Muscle layer of duodenum (tissue), 2 donors: ENCODE results near the gene ATF7.

Source experiments
- H3K27ac ChIP-seq: one replicate; pipeline ENCODE4 v1.7.0; 2013; ENCODE audit warnings: mild to moderate bottlenecking, low read length
- H3K27me3 ChIP-seq: one replicate; pipeline ENCODE4 v1.7.0; 2013; ENCODE audit warnings: low read depth, mild to moderate bottlenecking, control low read depth, low read length
- H3K36me3 ChIP-seq, 2 donors: one replicate each; pipeline ENCODE4 v1.7.0; 2013; ENCODE audit warnings: low read length in 2 of 2, control low read depth in 1 of 2, mild to moderate bottlenecking in 1 of 2; ENCODE audit not compliant: insufficient read depth in 2 of 2, control insufficient read depth in 1 of 2
- H3K4me1 ChIP-seq, 2 donors: one replicate each; pipeline ENCODE4 v1.7.0; 2013; ENCODE audit warnings: low read length in 2 of 2, mild to moderate bottlenecking in 2 of 2, control low read depth in 1 of 2, moderate library complexity in 1 of 2; ENCODE audit not compliant: insufficient read depth in 2 of 2, control insufficient read depth in 1 of 2
- H3K4me3 ChIP-seq, 2 donors: one replicate each; pipeline ENCODE4 v1.7.0; 2013; ENCODE audit warnings: low read length in 2 of 2, low read depth in 1 of 2, mild to moderate bottlenecking in 1 of 2
- H3K9me3 ChIP-seq, 2 donors: one replicate each; pipeline ENCODE4 v1.7.0; 2013; ENCODE audit warnings: low read length in 2 of 2, control low read depth in 1 of 2, mild to moderate bottlenecking in 1 of 2; ENCODE audit not compliant: control insufficient read depth in 1 of 2
- donor health status: healthy.

Gene ATF7

GRCh38 chr12:53594897-53595615 is 31.1 kb downstream of the ATF7 start:
- Histone ChIP-seq H3K4me3 (no peak overlapping the region), H3K9me3 (no peaks in the 10 kb centered on the region), H3K27ac (no peak overlapping the region), H3K36me3 (peaks cover 0 to 5% of the 10 kb centered on the region in 2 donors), H3K4me1 (peaks cover 38 to 63% of the 10 kb centered on the region in 2 donors), H3K27me3 (no peaks in the 10 kb centered on the region)

GRCh38 chr12:53593707-53594106 is 32.5 kb downstream of the ATF7 start:
- no peak overlapping the region for H3K27ac ChIP-seq
- no peak overlapping the region for H3K4me3 ChIP-seq
- no peaks in the 10 kb centered on the region for H3K27me3 ChIP-seq
- H3K9me3 ChIP-seq, result no peaks in the 10 kb centered on the region
- peaks cover 38 to 63% of the 10 kb centered on the region in 2 donors for H3K4me1 ChIP-seq
- peaks cover 0 to 5% of the 10 kb centered on the region in 2 donors for H3K36me3 ChIP-seq

- no peaks in the 10 kb centered on the region for H3K27me3 ChIP-seq
- H3K9me3 ChIP-seq, result no peaks in the 10 kb centered on the region
- no peak overlapping the region for H3K27ac ChIP-seq
- H3K4me3 ChIP-seq, result no peak overlapping the region
- H3K4me1 ChIP-seq, result peaks cover 33 to 63% of the 10 kb centered on the region in 2 donors
- H3K36me3 ChIP-seq, result peaks cover 0 to 1% of the 10 kb centered on the region in 2 donors
Measured at GRCh38 chr12:53593031-53593430, 33.2 kb downstream of the ATF7 start.

DNA sequence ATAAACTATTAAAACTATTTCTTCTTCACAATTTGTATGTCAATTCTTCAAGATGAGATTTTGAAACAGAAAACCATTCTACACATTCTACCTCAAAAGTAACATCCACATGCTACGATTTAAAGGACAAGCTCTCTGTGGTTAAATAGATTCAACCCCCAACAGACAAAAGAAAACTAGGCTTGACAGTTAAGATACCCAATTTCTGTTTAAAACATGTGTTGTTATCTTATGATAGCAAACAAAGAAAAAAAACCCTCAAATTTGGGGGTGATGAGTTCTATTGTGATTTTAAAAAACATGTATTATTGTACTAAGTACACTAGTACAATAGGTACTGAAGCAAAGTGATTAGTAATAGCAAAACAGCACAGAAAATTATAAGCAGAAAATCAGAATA is 33.8 kb downstream of the ATF7 start:
- no peaks in the 10 kb centered on the region for H3K9me3 ChIP-seq
- H3K27ac ChIP-seq, result no peak overlapping the region
- H3K4me3 ChIP-seq, result no peak overlapping the region
- H3K27me3 ChIP-seq, result no peaks in the 10 kb centered on the region
- peaks cover 31 to 58% of the 10 kb centered on the region in 2 donors for H3K4me1 ChIP-seq
- H3K36me3 ChIP-seq, result no peaks in the 10 kb centered on the region

DNA sequence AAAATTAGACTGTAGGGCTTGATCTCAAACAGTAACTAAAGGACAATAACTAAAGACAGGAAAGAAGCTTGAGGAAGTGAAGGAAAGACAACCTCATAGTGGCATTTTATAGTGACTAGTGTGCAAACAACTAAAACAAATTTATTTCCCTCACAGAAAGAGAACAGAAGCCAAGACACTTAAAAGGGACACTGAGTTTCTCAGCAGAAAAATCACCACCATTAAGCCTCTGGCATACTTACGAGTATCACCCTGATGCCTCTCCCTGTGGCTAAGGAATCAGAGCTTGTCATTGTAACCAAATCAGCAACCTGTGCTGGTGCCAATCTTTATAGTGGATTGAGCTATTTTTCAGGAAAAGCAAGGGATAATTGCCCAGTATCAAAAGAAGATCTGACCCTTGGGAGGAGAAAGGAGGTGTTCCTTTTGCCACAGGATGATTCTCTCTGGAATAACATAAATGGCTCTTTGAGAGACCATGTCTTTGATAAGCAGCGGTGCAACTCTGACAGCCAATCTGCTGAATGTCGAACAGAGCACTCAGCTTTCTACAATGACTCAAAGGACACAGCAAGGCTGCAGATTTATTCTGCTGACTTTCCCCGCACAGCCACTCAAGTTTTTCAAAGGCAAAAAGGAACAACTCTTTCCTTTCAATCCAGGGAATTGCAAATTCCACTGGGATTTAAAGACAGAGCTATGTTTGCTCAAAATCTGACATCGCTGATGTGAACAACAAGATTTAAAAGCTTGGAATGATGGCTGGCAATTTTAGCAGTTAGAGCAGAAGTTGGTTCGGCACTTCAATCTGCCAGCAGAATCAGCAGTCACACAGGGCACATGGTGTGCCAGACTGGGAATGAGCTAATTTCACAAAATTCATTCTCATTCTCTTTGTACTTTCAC is 34.6 kb downstream of the ATF7 start:
- Histone ChIP-seq H3K36me3 (no peaks in the 10 kb centered on the region), H3K9me3 (no peaks in the 10 kb centered on the region), H3K27ac (peak overlapping the region; percentile 22), H3K4me3 (no peak overlapping the region), H3K4me1 (peaks cover 27 to 49% of the 10 kb centered on the region in 2 donors), H3K27me3 (no peaks in the 10 kb centered on the region)

DNA sequence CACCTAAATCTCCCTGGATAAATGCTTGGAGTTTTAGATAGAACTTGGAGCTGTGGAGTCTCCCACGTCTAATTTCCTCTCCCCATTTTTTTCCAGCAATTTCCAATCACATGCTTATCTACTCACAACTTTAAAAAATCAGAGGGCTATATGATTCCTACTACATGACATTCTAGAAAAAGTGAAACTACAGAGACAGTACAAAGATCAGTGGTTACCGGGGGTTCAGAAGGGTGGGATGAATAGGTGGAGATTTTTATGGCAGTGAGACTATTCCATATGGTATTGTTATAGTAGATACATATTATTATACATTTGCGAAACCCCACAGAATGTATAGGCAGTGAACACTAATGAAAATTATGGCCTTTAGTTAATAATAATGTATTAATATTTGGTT is 35.5 kb downstream of the ATF7 start:
- no peak overlapping the region for H3K27ac ChIP-seq

GRCh38 chr12:53589915-53590314 is 36.3 kb downstream of the ATF7 start:
- no peak overlapping the region for H3K27ac ChIP-seq

More for the DNA sequence above, 35.5 kb downstream of the ATF7 start:
- peaks cover 23 to 48% of the 10 kb centered on the region in 2 donors for H3K4me1 ChIP-seq
- H3K9me3 ChIP-seq, result no peaks in the 10 kb centered on the region
- H3K36me3 ChIP-seq, result no peaks in the 10 kb centered on the region
- no peaks in the 10 kb centered on the region for H3K27me3 ChIP-seq
- H3K4me3 ChIP-seq, result no peak overlapping the region

GRCh38 chr12:53589423-53589822 is 36.8 kb downstream of the ATF7 start:
- H3K27me3 ChIP-seq, result no peaks in the 10 kb centered on the region
- H3K27ac ChIP-seq, result no peak overlapping the region
- peaks cover 19 to 40% of the 10 kb centered on the region in 2 donors for H3K4me1 ChIP-seq
- H3K4me3 ChIP-seq, result no peak overlapping the region
- no peaks in the 10 kb centered on the region for H3K36me3 ChIP-seq
- H3K9me3 ChIP-seq, result no peaks in the 10 kb centered on the region

More at GRCh38 chr12:53589915-53590314, 36.3 kb downstream of the ATF7 start:
- Histone ChIP-seq H3K4me3 (no peak overlapping the region), H3K36me3 (no peaks in the 10 kb centered on the region), H3K4me1 (peaks cover 19 to 44% of the 10 kb centered on the region in 2 donors), H3K27me3 (no peaks in the 10 kb centered on the region), H3K9me3 (no peaks in the 10 kb centered on the region)

DNA sequence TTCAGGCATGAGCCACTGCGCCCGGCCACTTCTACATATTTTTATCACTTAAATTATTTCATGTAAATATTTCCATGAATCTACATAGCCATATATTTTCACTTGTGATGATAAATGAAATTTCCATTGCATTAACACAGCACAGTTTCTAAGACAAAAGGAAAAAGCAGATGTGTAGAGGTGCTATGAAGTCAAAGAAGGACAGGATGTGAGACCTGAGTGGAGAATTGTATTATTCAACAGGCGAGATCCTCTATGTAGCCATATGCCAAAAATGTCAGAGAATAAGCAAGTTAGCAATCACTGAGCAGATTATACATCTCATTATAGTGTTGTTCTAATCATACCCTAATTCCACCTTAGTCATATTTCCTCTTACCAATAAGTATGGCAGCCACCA is 38.1 kb downstream of the ATF7 start:
- Histone ChIP-seq H3K4me1 (peaks cover 19 to 29% of the 10 kb centered on the region in 2 donors), H3K36me3 (no peaks in the 10 kb centered on the region), H3K9me3 (no peaks in the 10 kb centered on the region), H3K27ac (no peak overlapping the region), H3K27me3 (no peaks in the 10 kb centered on the region), H3K4me3 (no peak overlapping the region)

DNA sequence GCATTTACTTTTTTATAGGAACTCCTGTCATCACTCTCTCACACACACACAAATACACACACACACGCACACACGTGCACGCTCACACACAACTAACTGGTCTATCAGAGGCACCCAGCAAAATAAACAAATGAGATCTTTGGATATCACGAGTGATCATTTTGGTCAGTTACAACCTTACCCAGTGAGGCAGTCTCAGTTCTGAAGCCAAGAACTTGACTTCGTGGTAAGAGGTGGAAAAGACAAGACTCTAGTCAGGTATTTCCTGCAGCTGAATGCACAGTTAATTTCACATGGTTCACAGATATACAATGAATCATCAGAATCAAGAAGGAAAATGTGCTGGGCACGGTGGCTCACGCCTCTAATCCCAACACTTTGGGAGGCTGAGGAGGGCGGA is 39.4 kb downstream of the ATF7 start:
- peaks cover 12 to 22% of the 10 kb centered on the region in 2 donors for H3K4me1 ChIP-seq
- no peaks in the 10 kb centered on the region for H3K27me3 ChIP-seq
- H3K27ac ChIP-seq, result no peak overlapping the region
- H3K4me3 ChIP-seq, result no peak overlapping the region
- H3K9me3 ChIP-seq, result no peaks in the 10 kb centered on the region
- no peaks in the 10 kb centered on the region for H3K36me3 ChIP-seq

DNA sequence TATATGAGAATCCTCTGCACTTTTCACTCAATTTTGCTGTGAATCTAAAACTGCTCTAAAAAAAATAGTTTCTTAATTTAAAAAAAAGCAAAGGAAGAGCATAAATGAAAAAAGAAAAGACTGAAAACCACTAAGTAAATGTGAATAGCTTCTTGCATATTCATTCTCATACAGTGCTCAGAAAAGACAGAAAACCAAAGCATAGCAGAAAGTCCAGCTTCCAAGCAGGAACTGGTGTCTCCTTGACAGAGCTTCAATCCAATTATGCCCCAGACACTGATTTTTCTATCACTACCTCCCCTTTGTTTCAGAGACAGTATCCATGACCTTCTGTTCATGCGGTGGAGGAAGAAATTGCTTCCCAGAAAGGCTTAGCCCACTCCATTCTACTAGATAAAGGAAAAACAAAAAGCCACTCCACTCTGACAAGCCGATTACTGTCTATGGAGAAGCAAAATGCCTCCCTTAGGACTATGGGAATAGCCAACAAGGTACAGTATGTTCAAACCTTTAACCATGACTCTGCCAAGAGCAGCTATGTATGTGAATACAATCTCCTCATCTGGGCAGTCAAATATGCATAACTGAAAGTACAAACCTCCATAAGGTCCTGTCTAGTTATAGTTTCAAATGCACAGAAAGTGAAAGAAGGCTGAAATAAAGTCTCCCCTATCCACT is 40.6 kb downstream of the ATF7 start:
- Histone ChIP-seq H3K9me3 (no peaks in the 10 kb centered on the region), H3K4me3 (no peak overlapping the region), H3K27ac (no peak overlapping the region), H3K36me3 (no peaks in the 10 kb centered on the region), H3K27me3 (no peaks in the 10 kb centered on the region), H3K4me1 (peaks cover 5 to 11% of the 10 kb centered on the region in 2 donors)
